Astrocyte of the cerebellum (primary cell): ENCODE data around the gene HDAC4.

ENCODE experiments used
- DNase-seq: peaks from one replicate; pipeline ENCODE4 v3.0.0-alpha.2; 2011; ENCODE audit warnings: low read depth
- H3K4me3 ChIP-seq: 2 replicates; pipeline ENCODE4 v1.5.1; 2011; ENCODE audit warnings: mild to moderate bottlenecking, low read depth, low read length, moderate library complexity
- CTCF ChIP-seq: IDR thresholded peaks from 2 replicates; pipeline ENCODE4 v1.5.1; 2012; ENCODE audit warnings: low read length, low read depth, moderate library complexity, mild to moderate bottlenecking; ENCODE audit errors: missing control alignments
- in situ Hi-C: cut with HindIII; loops from 2 replicates; pipeline ENCODE4 v1.10.0; 2017; ENCODE audit warnings: low sequenced_read_pairs

HDAC4 gene

GRCh38 chr2:239155806-239156480 lies 244.9 kb downstream of the HDAC4 start:
- no peak for TF ChIP-seq CTCF
- DNase-seq = no peak
- in situ Hi-C loops = no loop called here
- H3K4me3 ChIP-seq = no peak overlapping the region

- no peak overlapping the region for H3K4me3 ChIP-seq
- TF ChIP-seq CTCF = no peak
- in situ Hi-C loops = no loop called here
- DNase-seq = no peak
Observed at GRCh38 chr2:239154971-239155805, 245.6 kb downstream of the HDAC4 start.

- H3K4me3 ChIP-seq = no peak overlapping the region
- no peak for DNase-seq
- TF ChIP-seq CTCF = no peak
- in situ Hi-C loops = no loop called here
Observed at GRCh38 chr2:239153806-239154591, 246.8 kb downstream of the HDAC4 start.

GRCh38 chr2:239152916-239153305 lies 247.9 kb downstream of the HDAC4 start:
- in situ Hi-C loops = no loop called here
- TF ChIP-seq CTCF = no peak
- no peak overlapping the region for H3K4me3 ChIP-seq
- no peak for DNase-seq

- no peak overlapping the region for H3K4me3 ChIP-seq
- in situ Hi-C loops = no loop called here
- no peak for TF ChIP-seq CTCF
- DNase-seq = no peak
Observed at GRCh38 chr2:239152239-239152915, 248.4 kb downstream of the HDAC4 start.
